ENCODE results near the gene HRH2. TPM values are rescaled to one million over a fixed set of nuclear protein-coding genes. Genes with fewer than 3 reads are reported as not detected.

The HRH2 gene
- total and polyA plus RNA-seq, 8 donors, result 4.1 to 22.0 (median 8.2) TPM

- DNase-seq (no peak), ATAC-seq (no peak)
- H3K4me1 ChIP-seq, result peaks cover 0 to 20% of the 10 kb centered on the region in 2 donors
- TF ChIP-seq CTCF (IDR thresholded peaks at IDR 0.05), result no peak
- no peaks in the 10 kb centered on the region for H3K36me3 ChIP-seq
- H3K27ac ChIP-seq, result no peak overlapping the region
- H3K27me3 ChIP-seq, result peaks cover 0 to 4% of the 10 kb centered on the region in 2 donors
- peaks cover 0 to 13% of the 10 kb centered on the region in 2 donors for H3K9me3 ChIP-seq
- no peak overlapping the region for H3K4me3 ChIP-seq
- intact Hi-C loops (cut with DNase I), result no loop called here
These were observed 35.9 kb upstream of the HRH2 start for GRCh38 chr5:175621971-175622370.

GRCh38 chr5:175623088-175623487, 34.8 kb upstream of the HRH2 start:
- intact Hi-C loops (cut with DNase I), result no loop called here
- no peaks in the 10 kb centered on the region for H3K36me3 ChIP-seq
- DNase-seq (no peak), ATAC-seq (no peak)
- H3K27me3 ChIP-seq, result peaks cover 0 to 5% of the 10 kb centered on the region in 2 donors
- peaks cover 0 to 9% of the 10 kb centered on the region in 2 donors for H3K4me1 ChIP-seq
- no peak overlapping the region for H3K27ac ChIP-seq
- peaks cover 0 to 13% of the 10 kb centered on the region in 2 donors for H3K9me3 ChIP-seq
- no peak overlapping the region for H3K4me3 ChIP-seq
- no peak for TF ChIP-seq CTCF (IDR thresholded peaks at IDR 0.05)

GRCh38 chr5:175624316-175624715, 33.6 kb upstream of the HRH2 start:
- no peak for ATAC-seq
- Histone ChIP-seq H3K27ac (no peak overlapping the region), H3K4me1 (no peaks in the 10 kb centered on the region), H3K4me3 (no peak overlapping the region), H3K27me3 (peaks cover 0 to 5% of the 10 kb centered on the region in 2 donors), H3K9me3 (peaks cover 0 to 15% of the 10 kb centered on the region in 2 donors), H3K36me3 (no peaks in the 10 kb centered on the region)
- TF ChIP-seq CTCF (IDR thresholded peaks at IDR 0.05), result no peak
- intact Hi-C loops (cut with DNase I), result no loop called here
- no peak for DNase-seq

- no peak for DNase-seq
- Histone ChIP-seq H3K9me3 (peaks cover 0 to 20% of the 10 kb centered on the region in 2 donors), H3K36me3 (no peaks in the 10 kb centered on the region), H3K27me3 (peaks cover 0 to 5% of the 10 kb centered on the region in 2 donors), H3K27ac (no peak overlapping the region), H3K4me1 (no peaks in the 10 kb centered on the region), H3K4me3 (no peak overlapping the region)
- no peak for ATAC-seq
- intact Hi-C loops (cut with DNase I), result no loop called here
- no peak for TF ChIP-seq CTCF (IDR thresholded peaks at IDR 0.05)
These were observed 30.9 kb upstream of the HRH2 start for GRCh38 chr5:175627005-175627404.

GRCh38 chr5:175627739-175628138, 30.1 kb upstream of the HRH2 start:
- no peak for ATAC-seq
- H3K27ac ChIP-seq, result no peak overlapping the region
- intact Hi-C loops (cut with DNase I), result no loop called here

More at GRCh38 chr5:175627739-175628138, 30.1 kb upstream of the HRH2 start:
- DNase-seq, result no peak
- Histone ChIP-seq H3K36me3 (no peaks in the 10 kb centered on the region), H3K4me3 (no peak overlapping the region), H3K27me3 (peaks cover 0 to 5% of the 10 kb centered on the region in 2 donors), H3K9me3 (peaks cover 0 to 19% of the 10 kb centered on the region in 2 donors), H3K4me1 (no peaks in the 10 kb centered on the region)
- TF ChIP-seq CTCF (IDR thresholded peaks at IDR 0.05), result no peak

All from left lung (tissue), 10 donors.